Hepatocyte (in vitro differentiated cells): ENCODE measurements around the gene PAH.

ENCODE experiments used
- CTCF ChIP-seq: fragments of 200-600 bp; sonication (generic); IDR thresholded peaks from 2 replicates; pipeline ENCODE4 v1.5.1; 2016; ENCODE audit warnings: antibody characterized with exemption, mild to moderate bottlenecking; ENCODE audit not compliant: poor library complexity
- EZH2 ChIP-seq: fragments of 200-600 bp; sonication (generic); IDR thresholded peaks from 2 replicates; pipeline ENCODE4 v1.6.1; 2016; ENCODE audit warnings: antibody characterized with exemption, mild to moderate bottlenecking, borderline replicate concordance
- EZH2phosphoT487 ChIP-seq: fragments of 200-600 bp; sonication (generic); IDR thresholded peaks from one replicate; pipeline ENCODE4 v1.6.1; 2018; ENCODE audit warnings: antibody characterized with exemption, mild to moderate bottlenecking, low read depth, moderate library complexity; ENCODE audit not compliant: unreplicated experiment, severe bottlenecking

- no peak for TF ChIP-seq EZH2
- TF ChIP-seq CTCF: no peak
- TF ChIP-seq EZH2phosphoT487: no peak
Observed at GRCh38 chr12:102888511-102888910, 28.5 kb downstream of the PAH start.
